Fibroblast of mammary gland (primary cell): ENCODE data around the gene GARS1.
"Not testable (repeated sequence)": the region's sequence is repeated elsewhere in the genome, so short reads cannot be mapped to it uniquely, and the experiment has no call there.

Experiments used
- DNase-seq: peaks from one replicate; pipeline ENCODE4 v3.0.0-alpha.2; 2010; ENCODE audit warnings: low read depth
- H3K4me3 ChIP-seq: 2 replicates; pipeline ENCODE4 v1.5.1; 2011; ENCODE audit warnings: low read depth, mild to moderate bottlenecking, low read length, moderate library complexity; ENCODE audit not compliant: control insufficient read depth
- TF ChIP-seq, protein P1 (sequence below): conservative IDR thresholded peaks from 2 replicates; pipeline ENCODE4 v1.5.1; 2011; ENCODE audit warnings: low read depth, low read length, inconsistent platforms; ENCODE audit not compliant: control insufficient read depth, insufficient read depth

Gene GARS1

GRCh38 chr7:30562498-30562897 lies 32.2 kb upstream of the GARS1 start:
- TF ChIP-seq, protein P1, sequence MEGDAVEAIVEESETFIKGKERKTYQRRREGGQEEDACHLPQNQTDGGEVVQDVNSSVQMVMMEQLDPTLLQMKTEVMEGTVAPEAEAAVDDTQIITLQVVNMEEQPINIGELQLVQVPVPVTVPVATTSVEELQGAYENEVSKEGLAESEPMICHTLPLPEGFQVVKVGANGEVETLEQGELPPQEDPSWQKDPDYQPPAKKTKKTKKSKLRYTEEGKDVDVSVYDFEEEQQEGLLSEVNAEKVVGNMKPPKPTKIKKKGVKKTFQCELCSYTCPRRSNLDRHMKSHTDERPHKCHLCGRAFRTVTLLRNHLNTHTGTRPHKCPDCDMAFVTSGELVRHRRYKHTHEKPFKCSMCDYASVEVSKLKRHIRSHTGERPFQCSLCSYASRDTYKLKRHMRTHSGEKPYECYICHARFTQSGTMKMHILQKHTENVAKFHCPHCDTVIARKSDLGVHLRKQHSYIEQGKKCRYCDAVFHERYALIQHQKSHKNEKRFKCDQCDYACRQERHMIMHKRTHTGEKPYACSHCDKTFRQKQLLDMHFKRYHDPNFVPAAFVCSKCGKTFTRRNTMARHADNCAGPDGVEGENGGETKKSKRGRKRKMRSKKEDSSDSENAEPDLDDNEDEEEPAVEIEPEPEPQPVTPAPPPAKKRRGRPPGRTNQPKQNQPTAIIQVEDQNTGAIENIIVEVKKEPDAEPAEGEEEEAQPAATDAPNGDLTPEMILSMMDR, result peak; percentile 9
- no peak overlapping the region for H3K4me3 ChIP-seq
- DNase-seq, result peak; percentile 47

GRCh38 chr7:30562909-30563308 lies 31.8 kb upstream of the GARS1 start:
- DNase-seq, result no peak
- no peak overlapping the region for H3K4me3 ChIP-seq
- TF ChIP-seq, protein P1, result no peak

- TF ChIP-seq, protein P1, result no peak
- peak; percentile 59 for DNase-seq
- H3K4me3 ChIP-seq, result no peak overlapping the region
Measured at GRCh38 chr7:30563326-30563942, 31.2 kb upstream of the GARS1 start.

DNA sequence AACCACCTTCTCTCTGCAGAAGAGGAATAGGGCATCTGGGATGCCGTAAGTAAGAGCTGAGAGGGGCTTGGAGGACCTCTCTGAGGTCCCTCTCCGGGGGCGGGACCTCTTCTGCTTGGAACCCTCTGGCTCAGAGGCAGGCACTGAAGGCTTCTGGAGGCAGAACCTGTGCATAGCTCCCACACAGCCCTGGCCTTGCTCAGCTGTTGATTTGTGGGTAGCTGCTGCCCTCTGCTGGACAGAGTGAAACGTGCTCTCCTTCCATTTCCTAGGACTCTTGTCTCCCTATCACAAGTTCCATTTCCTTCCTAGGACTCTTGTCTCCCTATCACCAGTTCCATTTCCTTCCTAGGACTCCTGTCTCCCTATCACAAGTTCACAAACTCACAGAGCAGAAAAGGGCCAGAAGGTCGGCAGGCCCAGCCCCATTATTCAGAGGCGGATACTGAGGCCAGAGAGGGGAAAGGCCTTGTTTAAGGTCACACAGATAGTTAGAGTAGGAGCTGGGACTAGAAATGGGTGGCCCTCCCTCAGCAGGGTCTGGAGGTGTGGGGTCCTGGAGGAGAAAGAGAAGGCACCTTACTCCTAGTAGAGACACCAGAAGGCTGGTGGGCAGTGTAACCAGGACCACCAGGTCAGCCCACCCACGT lies 30.3 kb upstream of the GARS1 start:
- DNase-seq, result peak; percentile 84
- TF ChIP-seq, protein P1, result peak; percentile 85
- no peak overlapping the region for H3K4me3 ChIP-seq

DNA sequence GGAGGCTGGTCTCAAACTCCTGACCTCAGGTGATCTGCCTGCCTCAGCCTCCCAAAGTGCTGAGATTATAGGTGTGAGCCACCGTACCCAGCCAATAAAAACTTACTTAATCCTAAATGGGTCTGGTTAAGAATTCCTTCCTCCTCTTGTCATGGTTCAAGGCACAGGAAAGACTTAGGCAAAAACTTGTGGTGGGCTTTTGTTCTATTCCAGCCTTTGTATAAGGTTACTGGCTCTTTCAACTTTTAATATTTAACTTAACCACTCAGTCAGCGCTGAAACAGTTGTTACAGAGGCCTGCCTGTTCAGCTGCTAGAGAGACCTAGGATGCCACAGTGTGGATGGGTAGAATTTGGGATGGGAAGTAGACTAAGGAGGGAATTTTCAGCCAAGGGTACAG lies 28.1 kb upstream of the GARS1 start:
- TF ChIP-seq, protein P1, result no peak
- no peak overlapping the region for H3K4me3 ChIP-seq
- DNase-seq, result no peak

DNA sequence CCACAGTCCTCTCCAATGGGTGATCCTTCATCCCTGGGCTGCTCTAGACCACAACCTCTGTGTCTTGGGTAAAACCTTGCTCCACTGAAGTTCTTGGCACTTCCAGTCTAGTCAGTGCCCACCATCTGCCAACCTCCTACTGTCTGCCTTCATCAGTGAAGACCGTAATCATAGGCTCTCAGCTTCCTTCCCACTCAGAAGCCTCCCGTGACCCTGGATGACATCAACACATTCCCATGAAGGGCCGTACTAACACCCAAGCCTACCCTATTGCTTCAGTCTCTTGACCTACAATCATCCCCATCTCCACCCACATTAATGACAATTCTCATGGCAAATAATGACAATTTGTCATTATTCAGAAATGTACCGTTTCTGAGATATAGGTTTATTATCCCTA lies 27.6 kb upstream of the GARS1 start:
- DNase-seq, result no peak
- TF ChIP-seq, protein P1, result no peak
- H3K4me3 ChIP-seq, result no peak overlapping the region

GRCh38 chr7:30570238-30570637 lies 24.4 kb upstream of the GARS1 start:
- not testable (repeated sequence) for H3K4me3 ChIP-seq, DNase-seq
